Measurements from ENCODE around the gene BRPF1.
A peak's percentile ranks its signal among the peaks of the same experiment; 100 is the strongest.

GRCh38 chr3:9786825-9787669, 55.5 kb downstream of the BRPF1 start:
- TF ChIP-seq ZBTB33 (IDR thresholded peaks at IDR 0.05; ENCODE audit: borderline replicate concordance, low read depth) (no peak), MXI1 (IDR thresholded peaks at IDR 0.05; ENCODE audit: low read depth, low read length) (no peak), EP300 (IDR thresholded peaks at IDR 0.05; ENCODE audit: borderline replicate concordance in 1 of 2, low read depth in 1 of 2, low read length in 1 of 2) (no peak)
- TF ChIP-seq, protein P1, sequence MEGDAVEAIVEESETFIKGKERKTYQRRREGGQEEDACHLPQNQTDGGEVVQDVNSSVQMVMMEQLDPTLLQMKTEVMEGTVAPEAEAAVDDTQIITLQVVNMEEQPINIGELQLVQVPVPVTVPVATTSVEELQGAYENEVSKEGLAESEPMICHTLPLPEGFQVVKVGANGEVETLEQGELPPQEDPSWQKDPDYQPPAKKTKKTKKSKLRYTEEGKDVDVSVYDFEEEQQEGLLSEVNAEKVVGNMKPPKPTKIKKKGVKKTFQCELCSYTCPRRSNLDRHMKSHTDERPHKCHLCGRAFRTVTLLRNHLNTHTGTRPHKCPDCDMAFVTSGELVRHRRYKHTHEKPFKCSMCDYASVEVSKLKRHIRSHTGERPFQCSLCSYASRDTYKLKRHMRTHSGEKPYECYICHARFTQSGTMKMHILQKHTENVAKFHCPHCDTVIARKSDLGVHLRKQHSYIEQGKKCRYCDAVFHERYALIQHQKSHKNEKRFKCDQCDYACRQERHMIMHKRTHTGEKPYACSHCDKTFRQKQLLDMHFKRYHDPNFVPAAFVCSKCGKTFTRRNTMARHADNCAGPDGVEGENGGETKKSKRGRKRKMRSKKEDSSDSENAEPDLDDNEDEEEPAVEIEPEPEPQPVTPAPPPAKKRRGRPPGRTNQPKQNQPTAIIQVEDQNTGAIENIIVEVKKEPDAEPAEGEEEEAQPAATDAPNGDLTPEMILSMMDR (IDR thresholded peaks at IDR 0.05) = peak; percentile 66
